Bronchial epithelial cell (primary cell): ENCODE data around the gene CAMK2G. TPM values are rescaled to one million over a fixed set of nuclear protein-coding genes. Genes with fewer than 3 reads are reported as not detected.
A peak's percentile ranks its signal among the peaks of the same experiment; 100 is the strongest.

Source experiments
- DNase-seq: peaks from one replicate; pipeline ENCODE4 v3.0.0-alpha.2; 2010; ENCODE audit warnings: low read depth
- FAIRE-seq: peaks from 2 replicates; lab custom pipeline; 2011; peaks lifted over from hg19 to GRCh38; lab: Jason Lieb, UNC
- H3K27me3 ChIP-seq: 2 replicates; pipeline ENCODE4 v1.5.1; 2011; ENCODE audit warnings: low read length; ENCODE audit not compliant: control insufficient read depth, insufficient read depth
- H3K36me3 ChIP-seq: 2 replicates; pipeline ENCODE4 v1.5.1; 2011; ENCODE audit warnings: low read length; ENCODE audit not compliant: control insufficient read depth, insufficient read depth
- H3K4me3 ChIP-seq: 2 replicates; pipeline ENCODE4 v1.5.1; 2011; ENCODE audit warnings: mild to moderate bottlenecking, low read depth, low read length, control low read depth
- total RNA-seq: library from RNA; depleted of rRNA; stranded (reverse); fragments of >200 nt; gene quantifications from 2 replicates; pipeline ENCODE4 v1.2.1, GENCODE V29; 2014
- TF ChIP-seq, protein P1 (sequence below): IDR thresholded peaks from 2 replicates; pipeline ENCODE4 v1.5.1; 2011; ENCODE audit warnings: mild to moderate bottlenecking, moderate library complexity, low read length, control low read depth, inconsistent platforms; ENCODE audit not compliant: insufficient read depth, severe bottlenecking

CAMK2G gene
- total RNA-seq, 1 donor from 2014 or later, result 13.4 TPM

DNA sequence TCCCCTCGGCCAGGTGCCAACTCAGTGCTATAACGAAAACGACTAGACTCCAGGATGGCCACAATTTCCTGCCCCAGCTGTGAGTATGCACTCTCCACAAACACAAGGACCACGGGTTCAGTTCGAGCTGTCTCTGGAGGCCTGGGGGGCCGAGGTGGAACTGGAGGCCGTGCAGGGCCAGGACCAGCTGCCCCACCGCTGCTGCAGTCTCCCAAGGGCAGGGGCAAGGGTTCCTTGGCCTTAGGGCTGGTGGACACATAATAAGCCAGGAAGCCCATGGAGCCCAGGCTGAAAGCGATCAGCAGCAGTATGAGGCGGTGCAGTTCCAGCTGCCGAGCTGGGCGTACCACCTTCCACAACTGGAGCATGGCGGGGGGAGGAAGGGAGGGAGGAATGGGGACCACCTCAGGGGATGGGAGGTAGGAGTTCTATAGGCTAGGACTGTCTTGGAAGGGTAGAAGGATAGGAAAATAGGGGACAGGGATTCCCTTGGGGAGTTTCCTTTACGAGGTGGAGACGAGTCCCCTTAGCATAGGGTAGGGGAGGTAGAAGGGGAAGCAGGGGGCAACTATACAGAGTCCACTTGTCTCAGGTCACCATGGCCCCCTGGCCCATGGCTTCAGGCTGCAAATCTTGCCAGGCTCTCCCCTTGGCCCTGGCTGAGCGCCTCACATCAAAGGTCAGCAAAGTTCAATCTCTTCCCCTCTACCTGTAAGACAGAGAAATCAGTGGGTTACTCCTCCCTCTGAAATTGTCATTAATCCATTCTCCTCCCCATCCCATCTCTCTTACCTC is 66.1 kb downstream of the CAMK2G start:
- TF ChIP-seq, protein P1, sequence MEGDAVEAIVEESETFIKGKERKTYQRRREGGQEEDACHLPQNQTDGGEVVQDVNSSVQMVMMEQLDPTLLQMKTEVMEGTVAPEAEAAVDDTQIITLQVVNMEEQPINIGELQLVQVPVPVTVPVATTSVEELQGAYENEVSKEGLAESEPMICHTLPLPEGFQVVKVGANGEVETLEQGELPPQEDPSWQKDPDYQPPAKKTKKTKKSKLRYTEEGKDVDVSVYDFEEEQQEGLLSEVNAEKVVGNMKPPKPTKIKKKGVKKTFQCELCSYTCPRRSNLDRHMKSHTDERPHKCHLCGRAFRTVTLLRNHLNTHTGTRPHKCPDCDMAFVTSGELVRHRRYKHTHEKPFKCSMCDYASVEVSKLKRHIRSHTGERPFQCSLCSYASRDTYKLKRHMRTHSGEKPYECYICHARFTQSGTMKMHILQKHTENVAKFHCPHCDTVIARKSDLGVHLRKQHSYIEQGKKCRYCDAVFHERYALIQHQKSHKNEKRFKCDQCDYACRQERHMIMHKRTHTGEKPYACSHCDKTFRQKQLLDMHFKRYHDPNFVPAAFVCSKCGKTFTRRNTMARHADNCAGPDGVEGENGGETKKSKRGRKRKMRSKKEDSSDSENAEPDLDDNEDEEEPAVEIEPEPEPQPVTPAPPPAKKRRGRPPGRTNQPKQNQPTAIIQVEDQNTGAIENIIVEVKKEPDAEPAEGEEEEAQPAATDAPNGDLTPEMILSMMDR, result no peak
- FAIRE-seq (no peak), DNase-seq (no peak)
- H3K4me3 ChIP-seq, result no peak overlapping the region
- H3K36me3 ChIP-seq, result peaks cover 21% of the 10 kb centered on the region
- H3K27me3 ChIP-seq, result no peaks in the 10 kb centered on the region

DNA sequence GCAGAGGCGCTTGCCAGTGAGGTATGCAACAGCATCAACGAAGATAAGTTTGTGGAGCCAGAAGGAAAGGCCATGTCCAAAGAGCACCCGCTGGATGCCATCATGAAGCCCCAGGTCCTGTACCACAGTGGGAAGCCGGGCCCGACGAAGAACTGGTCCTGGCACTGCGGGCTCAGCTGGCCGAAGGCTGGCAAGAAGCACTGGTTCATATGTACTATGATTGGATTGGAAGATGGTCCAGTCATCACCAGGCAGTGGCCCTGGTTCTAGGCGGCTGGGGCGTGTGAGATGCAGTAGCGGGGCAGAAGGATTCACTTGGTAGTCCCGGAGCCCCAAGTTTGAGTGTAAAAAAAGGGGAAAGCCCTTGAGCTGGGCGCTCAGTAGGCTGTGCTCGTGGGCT is 66.9 kb downstream of the CAMK2G start:
- TF ChIP-seq, protein P1, result no peak
- FAIRE-seq (no peak), DNase-seq (no peak)
- no peaks in the 10 kb centered on the region for H3K27me3 ChIP-seq
- no peak overlapping the region for H3K4me3 ChIP-seq
- H3K36me3 ChIP-seq, result peaks cover 27% of the 10 kb centered on the region

DNA sequence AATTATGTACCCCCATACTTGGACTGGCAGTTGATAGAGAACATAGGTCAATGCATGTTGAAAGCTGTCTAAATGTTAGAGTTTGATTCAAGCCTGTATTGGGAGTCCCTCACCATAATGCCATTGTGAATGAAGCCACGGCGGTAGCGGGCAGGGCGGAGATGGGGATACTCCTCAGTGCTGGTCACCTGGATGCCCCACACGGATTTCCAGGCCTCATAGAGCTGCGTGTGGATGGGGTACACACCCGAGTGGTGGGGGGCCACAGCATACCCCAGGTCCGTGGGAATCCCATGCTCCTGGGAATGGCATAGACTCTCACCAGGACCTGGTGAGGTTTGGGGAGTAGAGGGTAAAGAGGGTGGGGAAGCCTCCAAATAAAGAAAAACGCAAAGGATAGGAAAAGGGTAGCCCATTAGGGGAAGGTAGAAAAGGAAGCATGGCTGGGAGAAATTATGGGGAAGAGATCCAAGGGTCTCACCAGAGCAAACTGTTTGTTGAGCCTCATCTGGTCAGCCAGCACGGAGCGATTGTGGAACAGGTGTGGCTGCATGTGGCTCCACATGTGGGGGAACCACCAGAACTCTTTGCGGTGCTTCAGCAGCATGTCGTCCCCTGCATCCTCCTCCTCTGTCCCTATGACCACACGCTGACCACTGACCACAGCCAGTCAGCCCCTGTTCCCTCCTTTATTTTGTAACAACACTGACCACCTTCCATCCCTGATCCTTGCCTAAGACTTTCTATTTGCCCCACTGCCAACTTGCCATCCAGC is 68.0 kb downstream of the CAMK2G start:
- Histone ChIP-seq H3K27me3 (no peaks in the 10 kb centered on the region), H3K36me3 (peaks cover 34% of the 10 kb centered on the region), H3K4me3 (no peak overlapping the region)
- DNase-seq, result no peak
- FAIRE-seq, result no peak
- TF ChIP-seq, protein P1, result no peak

DNA sequence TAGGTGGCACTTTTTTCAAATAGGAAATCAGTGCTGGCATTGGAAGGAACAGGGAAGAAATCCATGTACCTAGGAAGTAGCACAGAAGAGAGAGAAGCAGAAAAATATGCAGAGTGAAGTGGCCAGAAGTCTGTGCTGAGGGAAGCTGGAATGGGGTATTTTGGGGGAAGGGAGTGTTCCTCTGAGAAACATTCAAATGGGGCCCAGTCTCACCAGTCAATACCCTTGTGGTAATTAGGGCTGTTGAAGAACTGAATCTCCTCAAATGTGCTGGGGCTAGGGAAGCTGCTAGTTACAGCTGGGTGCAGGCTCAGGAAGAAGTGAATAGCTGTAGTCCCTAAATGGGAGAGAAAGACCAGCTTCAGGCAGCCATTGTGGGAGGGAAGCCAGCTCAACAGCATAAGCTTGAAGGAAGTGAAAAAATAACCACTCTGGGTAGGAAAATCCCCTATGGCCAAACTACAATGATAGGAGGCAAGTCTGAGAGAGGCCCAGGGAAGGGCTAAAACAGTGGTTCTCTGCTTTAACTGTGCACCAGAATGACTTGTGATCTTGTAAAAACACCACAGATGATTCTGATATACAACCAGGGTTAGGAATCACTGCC is 70.6 kb downstream of the CAMK2G start:
- FAIRE-seq (no peak), DNase-seq (no peak)
- H3K36me3 ChIP-seq, result peaks cover 46% of the 10 kb centered on the region
- H3K27me3 ChIP-seq, result no peaks in the 10 kb centered on the region
- TF ChIP-seq, protein P1, result no peak
- H3K4me3 ChIP-seq, result no peak overlapping the region

DNA sequence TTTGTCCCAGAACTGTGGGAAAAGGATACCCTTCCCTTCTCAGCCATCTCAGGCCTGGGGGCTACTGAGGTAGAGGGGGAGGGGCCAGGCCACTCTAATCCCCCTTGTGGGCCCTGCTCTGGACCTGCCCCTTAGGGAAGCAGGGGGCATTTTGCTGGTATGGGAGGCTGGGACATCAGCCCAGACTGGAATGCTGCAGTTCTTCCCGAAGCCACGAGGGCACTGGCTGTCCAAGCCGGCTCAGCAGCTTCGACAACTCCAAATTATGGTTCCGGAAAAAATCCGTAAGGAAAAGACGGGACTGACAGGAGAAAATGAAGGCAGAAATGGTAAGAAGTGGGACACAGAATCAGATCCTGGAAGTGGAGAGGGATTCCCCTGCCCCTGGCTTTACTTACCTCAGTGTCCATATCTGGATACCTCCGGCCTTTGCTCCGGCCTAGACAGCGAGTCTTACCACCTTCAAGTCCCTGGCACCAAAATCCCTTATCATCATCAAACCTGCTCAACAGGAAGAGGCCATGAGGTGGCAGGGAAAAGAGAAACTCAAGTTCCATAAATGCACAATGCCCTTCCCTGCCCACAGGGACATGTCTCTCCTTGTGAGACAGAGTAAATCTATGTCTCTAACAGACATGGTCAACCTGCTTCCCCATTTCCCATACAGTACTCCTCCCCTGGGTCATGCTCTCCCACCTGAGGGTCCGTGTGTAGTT is 71.9 kb downstream of the CAMK2G start:
- TF ChIP-seq, protein P1, result peak; percentile 12
- H3K27me3 ChIP-seq, result no peaks in the 10 kb centered on the region
- peaks cover 44% of the 10 kb centered on the region for H3K36me3 ChIP-seq
- FAIRE-seq (peak; percentile 13), DNase-seq (peak; percentile 29)
- no peak overlapping the region for H3K4me3 ChIP-seq
